GM12878 (cell line): Measurements from ENCODE around the gene SEMA5A. TPM values are rescaled to one million over a fixed set of nuclear protein-coding genes. Genes with fewer than 3 reads are reported as not detected.

Source experiments
- ATAC-seq: fragments of 200-7000 bp; cut with Tn5 transposase; 3 replicates; pipeline ENCODE4 v1.9.1; 2020; ENCODE audit warnings: mild to moderate bottlenecking, moderate library complexity
- BruUV-seq: library from RNA; stranded (reverse); fragments of 400-500 nt; replicated peaks from 2 replicates; lab custom pipeline; 2021; lab: Mats Ljungman, UMichigan
- CTCF ChIA-PET: fragments of 300-600 bp; sonication (Branson Sonifier 250); formaldehyde crosslinking; extraction: SDS; loops from one replicate; lab custom pipeline; 2021; ENCODE audit warnings: inconsistent platforms; lab: Yijun Ruan, JAX
- POLR2A ChIA-PET: fragments of 350-600 bp; formaldehyde crosslinking; extraction: SDS; loops from one replicate; lab custom pipeline; 2021; ENCODE audit warnings: inconsistent platforms; lab: Charles Lee
- RAD21 ChIA-PET: fragments of 300-600 bp; sonication (Branson Sonifier 250); formaldehyde crosslinking; loops from one replicate; lab custom pipeline; 2023; ENCODE audit warnings: antibody characterized with exemption; ENCODE audit not compliant: unreplicated experiment; lab: Charles Lee
- SMC1A ChIA-PET: fragments of 300-600 bp; sonication (Branson Sonifier 250); formaldehyde crosslinking; loops from one replicate; lab custom pipeline; 2023; ENCODE audit not compliant: unreplicated experiment, uncharacterized antibody; lab: Charles Lee
- DNase-seq: peaks from one replicate; pipeline ENCODE4 v3.0.0-alpha.2; 2011; ENCODE audit warnings: low read depth, low spot score
- FAIRE-seq: peaks from 3 replicates; lab custom pipeline; 2011; peaks lifted over from hg19 to GRCh38; lab: Jason Lieb, UNC
- H2AFZ ChIP-seq: 2 replicates; pipeline ENCODE4 v1.6.0; 2011; ENCODE audit warnings: low read depth, low read length, control low read depth; ENCODE audit not compliant: control insufficient read depth
- H3K27ac ChIP-seq: 2 replicates; pipeline ENCODE4 v1.5.1; 2011; ENCODE audit warnings: control low read depth; ENCODE audit not compliant: control insufficient read depth, insufficient read depth
- H3K27me3 ChIP-seq, 2 experiments: replicated peaks in 1 of 2; 2 replicates each; pipeline versions ENCODE4 v1.6.0 to v1.6.1; 2011; ENCODE audit warnings: low read length in 1 of 2; ENCODE audit not compliant: control insufficient read depth in 2 of 2, insufficient read depth in 2 of 2
- H3K36me3 ChIP-seq, 2 experiments: 2 replicates each; pipeline ENCODE4 v1.5.1; 2011; ENCODE audit warnings: low read length in 1 of 2; ENCODE audit not compliant: control insufficient read depth in 2 of 2, insufficient read depth in 2 of 2
- H3K4me1 ChIP-seq: 2 replicates; pipeline ENCODE4 v1.6.1; 2011; ENCODE audit warnings: mild to moderate bottlenecking, low read length, moderate library complexity, mixed read lengths; ENCODE audit not compliant: control insufficient read depth, insufficient read depth
- H3K4me2 ChIP-seq: 2 replicates; pipeline ENCODE4 v1.6.0; 2011; ENCODE audit warnings: control low read depth; ENCODE audit not compliant: control insufficient read depth, insufficient read depth
- H3K4me3 ChIP-seq: fragments of 200-600 bp; sonication (generic); 2 replicates; pipeline ENCODE4 v1.5.1; 2016
- H3K79me2 ChIP-seq: 2 replicates; pipeline ENCODE4 v1.6.0; 2011; ENCODE audit warnings: low read length; ENCODE audit not compliant: control insufficient read depth, insufficient read depth
- H3K9ac ChIP-seq: 2 replicates; pipeline ENCODE4 v1.8.0; 2011; ENCODE audit warnings: low read length, control low read depth, mixed read lengths; ENCODE audit not compliant: control insufficient read depth, insufficient read depth
- H3K9me3 ChIP-seq: replicated peaks from 3 replicates; pipeline ENCODE4 v1.5.1; 2011; ENCODE audit warnings: mild to moderate bottlenecking, low read length; ENCODE audit not compliant: control insufficient read depth, insufficient read depth
- H4K20me1 ChIP-seq: 2 replicates; pipeline ENCODE4 v1.6.0; 2011; ENCODE audit not compliant: control insufficient read depth, insufficient read depth
- BCL3 ChIP-seq: IDR thresholded peaks from 2 replicates; pipeline ENCODE4 v1.6.1; 2011; ENCODE audit warnings: borderline replicate concordance, low read depth, mild to moderate bottlenecking, moderate library complexity, low read length; ENCODE audit not compliant: insufficient read depth, poor library complexity, severe bottlenecking
- BRCA1 ChIP-seq: IDR thresholded peaks from 2 replicates; pipeline ENCODE4 v1.6.1; 2011; ENCODE audit warnings: low read depth, low read length, improper control_type of control experiment
- DPF2 ChIP-seq: fragments of 450-650 bp; IDR thresholded peaks from 2 replicates; pipeline ENCODE4 v1.6.1; 2017; ENCODE audit warnings: mild to moderate bottlenecking
- ETV6 ChIP-seq, 2 experiments: fragments of 450-650 bp in 1 of 2; IDR thresholded peaks in 1 of 2; conservative IDR thresholded peaks in 1 of 2; 2 replicates each; pipeline ENCODE4 v1.6.1; 2014; ENCODE audit warnings: antibody characterized with exemption in 1 of 2, borderline replicate concordance in 1 of 2, low read depth in 1 of 2, mild to moderate bottlenecking in 1 of 2, moderate library complexity in 1 of 2
- HDAC2 ChIP-seq: fragments of 200-600 bp; sonication (generic); IDR thresholded peaks from 2 replicates; pipeline ENCODE4 v1.6.1; 2017
- IRF3 ChIP-seq: fragments of 450-650 bp; IDR thresholded peaks from 2 replicates; pipeline ENCODE4 v1.6.1; 2014; ENCODE audit warnings: mild to moderate bottlenecking
- NKRF ChIP-seq: fragments of 450-650 bp; conservative IDR thresholded peaks from 2 replicates; pipeline ENCODE4 v1.6.1; 2017; ENCODE audit warnings: mild to moderate bottlenecking, moderate library complexity
- POLR2A ChIP-seq: IDR thresholded peaks from 2 replicates; pipeline ENCODE4 v1.6.1; 2011; ENCODE audit warnings: low read depth, mild to moderate bottlenecking, low read length
- RAD51 ChIP-seq: fragments of 450-650 bp; IDR thresholded peaks from 2 replicates; pipeline ENCODE4 v1.6.1; 2016; ENCODE audit warnings: moderate library complexity, mild to moderate bottlenecking, inconsistent platforms
- RBBP5 ChIP-seq: fragments of 200-600 bp; sonication (generic); conservative IDR thresholded peaks from 2 replicates; pipeline ENCODE4 v1.6.1; 2016
- SIX5 ChIP-seq: IDR thresholded peaks from 2 replicates; pipeline ENCODE4 v1.6.1; 2011; ENCODE audit warnings: mild to moderate bottlenecking, low read depth, low read length, moderate library complexity; ENCODE audit not compliant: severe bottlenecking
- SREBF2 ChIP-seq: IDR thresholded peaks from 2 replicates; pipeline ENCODE4 v1.6.1; 2012; ENCODE audit warnings: mild to moderate bottlenecking, low read length
- TCF3 ChIP-seq: IDR thresholded peaks from 2 replicates; pipeline ENCODE4 v1.6.1; 2012; ENCODE audit warnings: low read depth, mild to moderate bottlenecking, low read length, borderline replicate concordance; ENCODE audit not compliant: insufficient read depth
- ZNF207 ChIP-seq: fragments of 450-650 bp; IDR thresholded peaks from 2 replicates; pipeline ENCODE4 v1.6.1; 2014; ENCODE audit warnings: antibody characterized with exemption, mild to moderate bottlenecking, borderline replicate concordance
- ZNF274 ChIP-seq: IDR thresholded peaks from one replicate; pipeline ENCODE4 v1.8.0; 2011; ENCODE audit not compliant: insufficient read length, insufficient read depth
- ZNF384 ChIP-seq: IDR thresholded peaks from 2 replicates; pipeline ENCODE4 v1.6.1; 2012; ENCODE audit warnings: low read depth, mild to moderate bottlenecking, low read length, improper control_type of control experiment, borderline replicate concordance
- ZSCAN29 ChIP-seq: fragments of 450-650 bp; IDR thresholded peaks from 2 replicates; pipeline ENCODE4 v1.6.1; 2017; ENCODE audit warnings: mild to moderate bottlenecking, moderate library complexity
- WGBS: methylation state at CpG from one replicate; pipeline ENCODE4 v1.1.6; 2016; ENCODE audit warnings: low lambda C conversion rate; ENCODE audit not compliant: insufficient replicate concordance, insufficient coverage; ENCODE audit errors: missing lambda C conversion rate; 5-methylcytosine and 5-hydroxymethylcytosine counted together
- in situ Hi-C: fragments of 300-500 bp; cut with MboI; formaldehyde crosslinking; loops from 9 replicates; pipeline ENCODE4 v1.14.3; 2018; ENCODE audit warnings: mixed read lengths
- intact Hi-C: fragments of 100-400 bp; cut with micrococcal nuclease; formaldehyde crosslinking; loops from one replicate; pipeline ENCODE4 v1.14.2; 2022; ENCODE audit not compliant: unreplicated experiment
- polyA plus RNA-seq, 11 experiments: library from polyadenylated mRNA; depleted of rRNA in 4 of 11; unstranded in 6 of 11; stranded (reverse) in 5 of 11; fragments of >200 nt; fragmentation: Nextera tagmentation in 4 of 11; fragmentation: Illumina TruSeq in 1 of 11; extraction: Ambion mirVana in 4 of 11; extraction: Trizol in 1 of 11; gene quantifications; 1 replicate in 1 of 11; 2 replicates in 10 of 11; pipeline versions ENCODE4 v1.2.1 to v1.2.3, GENCODE V29; 2011 to 2016; ENCODE audit warnings: inconsistent platforms in 2 of 11, missing spikeins in 2 of 11, low read depth in 1 of 11
- total RNA-seq, 4 experiments: library from RNA; depleted of rRNA in 3 of 4; stranded (reverse); fragments of >200 nt in 3 of 4; fragmentation: Illumina TruSeq in 1 of 4; extraction: Trizol in 1 of 4; gene quantifications; 2 replicates each; pipeline versions ENCODE4 v1.2.1 to v1.2.3, GENCODE V29; 2013 to 2021

Gene SEMA5A
- total and polyA plus RNA-seq, 10 of the 15 experiments (the other 5 are each of a cell fraction or from before 2014, with no cell fraction given), result 0.03 to 2.4 (median 0.09) TPM; not detected in 1

GRCh38 chr5:9034649-9035048 lies 511.2 kb downstream of the SEMA5A start:
- no peaks in the 10 kb centered on the region for H3K27me3 ChIP-seq
- ATAC-seq (no peak), FAIRE-seq (no peak)
- POLR2A ChIA-PET, result no interaction called here
- H3K4me1 ChIP-seq, result no peaks in the 10 kb centered on the region
- H3K9me3 ChIP-seq, result no peaks in the 10 kb centered on the region
- CTCF ChIA-PET, result no interaction called here
- H3K79me2 ChIP-seq, result no peaks in the 10 kb centered on the region
- in situ Hi-C loops, result no loop called here
- SMC1A ChIA-PET, result interaction anchor here (1.1 to 1.5 kb wide), 3 partner anchors 127 to 169 kb away, joined by 3 to 6 read pairs (median 5); no protein-coding TSS in a partner anchor
- H3K27ac ChIP-seq, result no peak overlapping the region
- H3K4me2 ChIP-seq, result no peak overlapping the region
- no TSS peak for BruUV-seq
- TF ChIP-seq ZNF274 (no peak), BCL3 (no peak), TCF3 (no peak), HDAC2 (no peak), NKRF (no peak), RBBP5 (no peak), POLR2A (no peak), RAD51 (no peak), ETV6 (conservative IDR thresholded peaks at IDR 0.05 in 1 of 2, IDR thresholded peaks at IDR 0.05 in 1 of 2; ENCODE audit: borderline replicate concordance in 1 of 2, low read depth in 1 of 2) (no peak), IRF3 (no peak), SIX5 (no peak), ZNF207 (no peak), ZSCAN29 (no peak), ZNF384 (no peak), SREBF2 (no peak), BRCA1 (no peak), DPF2 (no peak)
- TF ChIP-seq, all 136 proteins: peak for 0
- WGBS, result 94% methylated on average over 1 of the region's 1 CpG
- no peak overlapping the region for H3K4me3 ChIP-seq
- H3K36me3 ChIP-seq, result no peaks in the 10 kb centered on the region
- H4K20me1 ChIP-seq, result no peaks in the 10 kb centered on the region
- no peak overlapping the region for H2AFZ ChIP-seq
- RAD21 ChIA-PET, result no interaction called here
- intact Hi-C loops, result no loop called here
- no peak overlapping the region for H3K9ac ChIP-seq
- DNase-seq, result no peak
